ENCODE data around the gene ZNF570.
A peak's percentile ranks its signal among the peaks of the same experiment; 100 is the strongest.

ZNF570 gene

GRCh38 chr19:37468961-37469777 is at the start of gene ZNF570:
Gene ZNF570 (plus strand): TSS chr19:37469356. CDS start chr19:37470355, 999 bp downstream.
- peak within 1 kb of the TSS; percentile 99 for H3K9ac ChIP-seq (ENCODE audit: low read depth, low read length)
- no peaks in the 10 kb centered on the region for H3K9me3 ChIP-seq (ENCODE audit: control insufficient read depth, insufficient read depth, low read length)
- H3K36me3 ChIP-seq (ENCODE audit: insufficient read depth, low read length): no peaks in the 10 kb centered on the region; the same call in 1 of the 2 replicates
- no peaks in the 10 kb centered on the region for H3K4me1 ChIP-seq (ENCODE audit: insufficient read depth, low read length)

GRCh38 chr19:37452500-37453245 is 16.5 kb upstream of the ZNF570 start:
- Histone ChIP-seq H3K9me3 (ENCODE audit: control insufficient read depth, insufficient read depth, low read length) (peaks cover 30% of the 10 kb centered on the region), H3K36me3 (ENCODE audit: insufficient read depth, low read length) (no peaks in the 10 kb centered on the region; the same call in 1 of the 2 replicates), H3K9ac (ENCODE audit: low read depth, low read length) (no peak overlapping the region), H3K4me1 (ENCODE audit: insufficient read depth, low read length) (no peaks in the 10 kb centered on the region)

- H3K9ac ChIP-seq (ENCODE audit: low read depth, low read length): peak overlapping the region; percentile 91
- no peaks in the 10 kb centered on the region; the same call in 1 of the 2 replicates for H3K36me3 ChIP-seq (ENCODE audit: insufficient read depth, low read length)
- no peaks in the 10 kb centered on the region for H3K9me3 ChIP-seq (ENCODE audit: control insufficient read depth, insufficient read depth, low read length)
- H3K4me1 ChIP-seq (ENCODE audit: insufficient read depth, low read length): no peaks in the 10 kb centered on the region
Observed at GRCh38 chr19:37466277-37466797, 2.8 kb upstream of the ZNF570 start.

GRCh38 chr19:37466798-37467607 is 2.2 kb upstream of the ZNF570 start, which contains the start of gene ZNF569:
Gene ZNF569 (minus strand): TSS chr19:37467444. CDS start chr19:37444921, 22,523 bp downstream.
- Histone ChIP-seq H3K9ac (ENCODE audit: low read depth, low read length) (peak within 1 kb of the TSS; percentile 91), H3K9me3 (ENCODE audit: control insufficient read depth, insufficient read depth, low read length) (no peaks in the 10 kb centered on the region), H3K36me3 (ENCODE audit: insufficient read depth, low read length) (no peaks in the 10 kb centered on the region; the same call in 1 of the 2 replicates)

GRCh38 chr19:37467608-37468090 is 1.5 kb upstream of the ZNF570 start:
- Histone ChIP-seq H3K4me1 (ENCODE audit: insufficient read depth, low read length) (no peaks in the 10 kb centered on the region), H3K9ac (ENCODE audit: low read depth, low read length) (peak overlapping the region; percentile 91), H3K9me3 (ENCODE audit: control insufficient read depth, insufficient read depth, low read length) (no peaks in the 10 kb centered on the region), H3K36me3 (ENCODE audit: insufficient read depth, low read length) (no peaks in the 10 kb centered on the region; the same call in 1 of the 2 replicates)

More at GRCh38 chr19:37466798-37467607, 2.2 kb upstream of the ZNF570 start, which contains the start of gene ZNF569:
- H3K4me1 ChIP-seq (ENCODE audit: insufficient read depth, low read length): no peaks in the 10 kb centered on the region

- Histone ChIP-seq H3K9ac (ENCODE audit: low read depth, low read length) (no peak overlapping the region; the same call in 1 of the 2 replicates), H3K4me1 (ENCODE audit: insufficient read depth, low read length) (no peaks in the 10 kb centered on the region), H3K9me3 (ENCODE audit: control insufficient read depth, insufficient read depth, low read length) (no peaks in the 10 kb centered on the region), H3K36me3 (ENCODE audit: insufficient read depth, low read length) (no peaks in the 10 kb centered on the region)
Observed at GRCh38 chr19:37470216-37470615, 1.1 kb downstream of the ZNF570 start.

GRCh38 chr19:37472165-37472564 is 3.0 kb downstream of the ZNF570 start:
- H3K4me1 ChIP-seq (ENCODE audit: insufficient read depth, low read length): no peaks in the 10 kb centered on the region
- H3K9ac ChIP-seq (ENCODE audit: low read depth, low read length): no peak overlapping the region
- 0 out of 2 replicates have a peak, but pooled peaks cover 4% of the 10 kb centered on the region for H3K9me3 ChIP-seq (ENCODE audit: control insufficient read depth, insufficient read depth, low read length)
- peaks cover 6% of the 10 kb centered on the region; the same call in 1 of the 2 replicates for H3K36me3 ChIP-seq (ENCODE audit: insufficient read depth, low read length)

GRCh38 chr19:37484406-37485168 is 15.4 kb downstream of the ZNF570 start:
- H3K9ac ChIP-seq (ENCODE audit: low read depth, low read length): no peak overlapping the region
- H3K4me1 ChIP-seq (ENCODE audit: insufficient read depth, low read length): no peaks in the 10 kb centered on the region
- peaks cover 15% of the 10 kb centered on the region; the same call in 1 of the 2 replicates for H3K36me3 ChIP-seq (ENCODE audit: insufficient read depth, low read length)
- peaks cover 30% of the 10 kb centered on the region for H3K9me3 ChIP-seq (ENCODE audit: control insufficient read depth, insufficient read depth, low read length)

GRCh38 chr19:37492213-37492612 is 23.1 kb downstream of the ZNF570 start:
- Histone ChIP-seq H3K4me1 (ENCODE audit: insufficient read depth, low read length) (no peaks in the 10 kb centered on the region), H3K9ac (ENCODE audit: low read depth, low read length) (no peak overlapping the region), H3K36me3 (ENCODE audit: insufficient read depth, low read length) (no peaks in the 10 kb centered on the region), H3K9me3 (ENCODE audit: control insufficient read depth, insufficient read depth, low read length) (peaks cover 4% of the 10 kb centered on the region)

- peak overlapping the region; percentile 78 for H3K9ac ChIP-seq (ENCODE audit: low read depth, low read length)
- H3K36me3 ChIP-seq (ENCODE audit: insufficient read depth, low read length): peaks cover under 1% of the 10 kb centered on the region; the same call in 1 of the 2 replicates
- H3K4me1 ChIP-seq (ENCODE audit: insufficient read depth, low read length): no peaks in the 10 kb centered on the region
- H3K9me3 ChIP-seq (ENCODE audit: control insufficient read depth, insufficient read depth, low read length): no peaks in the 10 kb centered on the region
Observed at GRCh38 chr19:37505958-37506386, 36.8 kb downstream of the ZNF570 start.

GRCh38 chr19:37506387-37507166 is 37.4 kb downstream of the ZNF570 start, which contains the start of gene ZNF793:
Gene ZNF793 (plus strand): TSS chr19:37506939. CDS start chr19:37523440, 16,501 bp downstream.
- Histone ChIP-seq H3K9ac (ENCODE audit: low read depth, low read length) (peak within 1 kb of the TSS; percentile 78), H3K36me3 (ENCODE audit: insufficient read depth, low read length) (peaks cover 6% of the 10 kb centered on the region; the same call in 1 of the 2 replicates), H3K9me3 (ENCODE audit: control insufficient read depth, insufficient read depth, low read length) (no peaks in the 10 kb centered on the region), H3K4me1 (ENCODE audit: insufficient read depth, low read length) (no peaks in the 10 kb centered on the region)

- no peaks in the 10 kb centered on the region for H3K9me3 ChIP-seq (ENCODE audit: control insufficient read depth, insufficient read depth, low read length)
- H3K9ac ChIP-seq (ENCODE audit: low read depth, low read length): peak overlapping the region; percentile 78
- H3K36me3 ChIP-seq (ENCODE audit: insufficient read depth, low read length): peaks cover 7% of the 10 kb centered on the region; the same call in 1 of the 2 replicates
- H3K4me1 ChIP-seq (ENCODE audit: insufficient read depth, low read length): no peaks in the 10 kb centered on the region
Observed at GRCh38 chr19:37507167-37507464, 38.0 kb downstream of the ZNF570 start.
